ENCODE results near the gene CTDSP1.

GRCh38 chr2:218445602-218446001 lies 45.9 kb downstream of the CTDSP1 start:
- TF ChIP-seq, protein P1, sequence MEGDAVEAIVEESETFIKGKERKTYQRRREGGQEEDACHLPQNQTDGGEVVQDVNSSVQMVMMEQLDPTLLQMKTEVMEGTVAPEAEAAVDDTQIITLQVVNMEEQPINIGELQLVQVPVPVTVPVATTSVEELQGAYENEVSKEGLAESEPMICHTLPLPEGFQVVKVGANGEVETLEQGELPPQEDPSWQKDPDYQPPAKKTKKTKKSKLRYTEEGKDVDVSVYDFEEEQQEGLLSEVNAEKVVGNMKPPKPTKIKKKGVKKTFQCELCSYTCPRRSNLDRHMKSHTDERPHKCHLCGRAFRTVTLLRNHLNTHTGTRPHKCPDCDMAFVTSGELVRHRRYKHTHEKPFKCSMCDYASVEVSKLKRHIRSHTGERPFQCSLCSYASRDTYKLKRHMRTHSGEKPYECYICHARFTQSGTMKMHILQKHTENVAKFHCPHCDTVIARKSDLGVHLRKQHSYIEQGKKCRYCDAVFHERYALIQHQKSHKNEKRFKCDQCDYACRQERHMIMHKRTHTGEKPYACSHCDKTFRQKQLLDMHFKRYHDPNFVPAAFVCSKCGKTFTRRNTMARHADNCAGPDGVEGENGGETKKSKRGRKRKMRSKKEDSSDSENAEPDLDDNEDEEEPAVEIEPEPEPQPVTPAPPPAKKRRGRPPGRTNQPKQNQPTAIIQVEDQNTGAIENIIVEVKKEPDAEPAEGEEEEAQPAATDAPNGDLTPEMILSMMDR (IDR thresholded peaks at IDR 0.05) = no peak
- TF ChIP-seq POLR2A (IDR thresholded peaks at IDR 0.05) = no peak

All from right lobe of liver (tissue), 4 donors.